Adrenal gland (tissue), 5 donors: Measurements from ENCODE around the gene RAB29.

Source experiments
- CTCF ChIP-seq, 6 experiments: fragments of 450-650 bp in 4 of 6; fragments of 200-600 bp in 2 of 6; sonication (generic) in 1 of 6; IDR thresholded peaks; 1 replicate in 5 of 6; 2 replicates in 1 of 6; pipeline versions ENCODE4 v1.5.1 to v1.8.0; 2016 to 2021; ENCODE audit warnings: antibody characterized with exemption in 6 of 6, mild to moderate bottlenecking in 2 of 6, moderate library complexity in 1 of 6
- POLR2A ChIP-seq, 2 donors: fragments of 450-650 bp; IDR thresholded peaks; one replicate each; pipeline ENCODE4 v1.6.1; 2017; ENCODE audit warnings: antibody characterized with exemption in 2 of 2, mild to moderate bottlenecking in 2 of 2, moderate library complexity in 1 of 2
- donor health status: DM: no; HTN: no; CAD: no.

GRCh38 chr1:205817364-205817763 is 42.1 kb upstream of the RAB29 start:
- no peak for TF ChIP-seq CTCF (IDR thresholded peaks at IDR 0.05)
- TF ChIP-seq POLR2A (IDR thresholded peaks at IDR 0.05) = no peak
